Subcutaneous preadipocyte (primary cell): ENCODE results near the gene GNB1L. TPM values are rescaled to one million over a fixed set of nuclear protein-coding genes. Genes with fewer than 3 reads are reported as not detected.

Experiments
- total RNA-seq: library from RNA; depleted of rRNA; stranded (reverse); fragments of >200 nt; gene quantifications from 2 replicates; pipeline ENCODE4 v1.2.3, GENCODE V29; 2012

Gene GNB1L
- total RNA-seq, result 5.7 and 7.0 TPM in 2 replicates

GRCh38 chr22:19854778-19855503 lies at the start of gene GNB1L, which contains the start of gene RTL10:
TSS of gene GNB1L (minus strand) at chr22:19854874. CDS start at chr22:19821355, 33,519 bp downstream.
TSS of gene RTL10 (minus strand) at chr22:19854874. CDS start at chr22:19852261, 2,613 bp downstream.

GRCh38 chr22:19760058-19760950 lies 94.4 kb downstream of the GNB1L start, which contains the start of gene TBX1:
TSS of gene TBX1 (plus strand) at chr22:19760778. CDS start at chr22:19760844, 66 bp downstream.

Other genes starting within 250 kb of the GNB1L start
- gene SEPTIN5, start 140.4 kb downstream of the GNB1L start, total RNA-seq, result 7.0 and 9.6 TPM in 2 replicates
- 0.20 and 0.37 TPM in 2 replicates for gene GP1BB, start 131.3 kb downstream of the GNB1L start, total RNA-seq
- gene TBX1, start 94.1 kb downstream of the GNB1L start, total RNA-seq, result 7.2 TPM in 1 of 2 replicates, not detected in the other
- gene RTL10, start within 50 bp of the GNB1L start, total RNA-seq, result 9.9 and 15.2 TPM in 2 replicates
- gene COMT, start 86.9 kb upstream of the GNB1L start, total RNA-seq, result 86.4 and 136 TPM in 2 replicates
- gene TXNRD2, start 86.9 kb upstream of the GNB1L start, total RNA-seq, result 20.9 and 31.3 TPM in 2 replicates
- 2.6 and 3.3 TPM in 2 replicates for gene ARVCF, start 161.9 kb upstream of the GNB1L start, total RNA-seq
- 28.7 and 31.5 TPM in 2 replicates for gene TANGO2, start 166.2 kb upstream of the GNB1L start, total RNA-seq
- gene DGCR8, start 225.4 kb upstream of the GNB1L start, total RNA-seq, result 17.6 and 30.1 TPM in 2 replicates